Nephron progenitor cell (in vitro differentiated cells): ENCODE data around the gene MISP3.

Source experiments
- DNase-seq: peaks from one replicate; pipeline ENCODE4 v3.0.0; 2021
- H3K27ac Mint-ChIP-seq: 2 replicates; pipeline ENCODE4 v1.8.0; 2021; ENCODE audit warnings: mild to moderate bottlenecking, moderate library complexity, mixed read lengths
- H3K27me3 Mint-ChIP-seq: 2 replicates; pipeline ENCODE4 v1.8.0; 2021; ENCODE audit warnings: mild to moderate bottlenecking, low read depth, mixed read lengths; ENCODE audit not compliant: poor library complexity
- H3K36me3 Mint-ChIP-seq: 2 replicates; pipeline ENCODE4 v1.8.0; 2021; ENCODE audit warnings: low read depth, mixed read lengths
- H3K4me1 Mint-ChIP-seq: 2 replicates; pipeline ENCODE4 v1.8.0; 2021; ENCODE audit warnings: mixed read lengths
- H3K4me3 Mint-ChIP-seq: 2 replicates; pipeline ENCODE4 v1.8.0; 2021; ENCODE audit warnings: mild to moderate bottlenecking, moderate library complexity, mixed read lengths
- H3K9me3 Mint-ChIP-seq: 2 replicates; pipeline ENCODE4 v1.8.0; 2021; ENCODE audit warnings: mild to moderate bottlenecking, moderate library complexity, mixed read lengths
- TF ChIP-seq, protein P1 (sequence below): fragments of 200-600 bp; sonication (generic); IDR thresholded peaks from 2 replicates; pipeline ENCODE4 v1.5.0; 2021; ENCODE audit warnings: antibody characterized with exemption

MISP3 gene

DNA sequence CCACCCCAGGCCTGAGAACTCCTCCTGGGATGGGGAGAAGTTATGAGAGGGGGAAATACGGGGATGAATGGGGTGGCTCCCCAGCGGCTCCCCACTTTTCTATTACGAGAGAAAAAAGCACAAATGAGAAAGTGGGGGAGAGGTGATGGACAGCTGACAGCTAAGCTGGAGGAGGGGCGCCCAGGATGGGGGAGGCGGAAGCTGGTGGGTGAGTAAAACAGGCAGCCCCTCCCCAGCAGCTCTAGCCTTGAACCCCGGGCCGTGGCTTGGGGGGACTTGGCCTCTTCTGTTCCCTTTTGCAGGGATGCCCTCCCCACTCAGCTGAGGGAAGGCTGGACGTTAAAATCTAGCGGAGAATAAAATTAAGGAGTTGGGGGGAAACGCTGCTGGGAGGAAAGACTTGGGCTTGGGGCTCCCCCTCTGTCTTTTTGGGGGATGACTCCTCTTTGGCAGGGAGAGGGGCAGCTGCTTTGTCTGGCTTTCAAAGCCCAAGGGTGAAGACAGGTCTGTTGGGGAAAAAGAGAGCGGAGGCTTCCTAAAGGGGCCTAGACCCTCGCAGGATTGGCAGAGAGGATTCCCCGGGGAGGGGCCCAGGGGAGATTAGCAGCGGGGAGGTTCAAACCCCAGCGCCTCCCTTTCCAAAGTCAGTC, 19.4 kb downstream of the MISP3 start:
- H3K4me3 Mint-ChIP-seq, result peak overlapping the region; percentile 95
- TF ChIP-seq, protein P1, sequence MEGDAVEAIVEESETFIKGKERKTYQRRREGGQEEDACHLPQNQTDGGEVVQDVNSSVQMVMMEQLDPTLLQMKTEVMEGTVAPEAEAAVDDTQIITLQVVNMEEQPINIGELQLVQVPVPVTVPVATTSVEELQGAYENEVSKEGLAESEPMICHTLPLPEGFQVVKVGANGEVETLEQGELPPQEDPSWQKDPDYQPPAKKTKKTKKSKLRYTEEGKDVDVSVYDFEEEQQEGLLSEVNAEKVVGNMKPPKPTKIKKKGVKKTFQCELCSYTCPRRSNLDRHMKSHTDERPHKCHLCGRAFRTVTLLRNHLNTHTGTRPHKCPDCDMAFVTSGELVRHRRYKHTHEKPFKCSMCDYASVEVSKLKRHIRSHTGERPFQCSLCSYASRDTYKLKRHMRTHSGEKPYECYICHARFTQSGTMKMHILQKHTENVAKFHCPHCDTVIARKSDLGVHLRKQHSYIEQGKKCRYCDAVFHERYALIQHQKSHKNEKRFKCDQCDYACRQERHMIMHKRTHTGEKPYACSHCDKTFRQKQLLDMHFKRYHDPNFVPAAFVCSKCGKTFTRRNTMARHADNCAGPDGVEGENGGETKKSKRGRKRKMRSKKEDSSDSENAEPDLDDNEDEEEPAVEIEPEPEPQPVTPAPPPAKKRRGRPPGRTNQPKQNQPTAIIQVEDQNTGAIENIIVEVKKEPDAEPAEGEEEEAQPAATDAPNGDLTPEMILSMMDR, result no peak
- H3K27ac Mint-ChIP-seq, result no peak overlapping the region
- DNase-seq, result no peak
- peaks cover 23% of the 10 kb centered on the region for H3K9me3 Mint-ChIP-seq
- H3K4me1 Mint-ChIP-seq, result peaks cover 25% of the 10 kb centered on the region
- peaks cover 52% of the 10 kb centered on the region for H3K36me3 Mint-ChIP-seq
- H3K27me3 Mint-ChIP-seq, result peaks cover 9% of the 10 kb centered on the region

DNA sequence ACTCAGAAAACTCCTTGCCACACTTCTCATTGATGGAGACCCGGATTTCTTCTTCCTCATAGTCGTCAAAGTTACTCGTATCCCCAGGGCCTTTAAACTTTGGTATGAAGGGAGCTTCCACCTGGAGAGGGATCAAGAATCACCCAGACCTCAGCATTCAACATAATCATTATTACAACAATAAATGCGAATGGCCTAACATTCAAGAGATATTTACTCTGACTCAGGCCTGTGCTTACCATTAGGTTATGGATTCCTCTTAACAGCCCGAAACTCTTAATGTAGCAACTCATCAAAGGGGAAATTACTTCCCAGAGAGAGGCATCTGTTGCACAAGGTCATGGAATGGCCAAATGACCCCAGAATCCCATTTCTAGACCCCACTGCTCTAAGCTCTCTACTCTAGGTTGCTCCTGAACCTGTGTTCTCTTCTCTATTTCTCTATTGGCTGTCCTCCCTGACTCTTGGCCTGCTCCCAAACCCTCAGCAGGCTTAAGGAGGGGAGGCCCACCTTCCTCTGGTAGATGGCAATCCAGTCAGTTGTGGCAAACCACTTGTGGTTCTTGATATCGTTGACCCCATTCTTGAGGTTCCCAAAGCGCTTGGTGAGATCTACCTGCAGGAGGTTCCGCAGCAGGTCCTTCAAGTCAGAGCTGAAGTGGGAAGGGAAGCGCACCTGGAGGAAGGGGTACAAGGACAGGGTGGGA, 20.7 kb downstream of the MISP3 start:
- Mint-ChIP-seq H3K36me3 (peaks cover 52% of the 10 kb centered on the region), H3K27me3 (peaks cover 10% of the 10 kb centered on the region), H3K9me3 (peaks cover 23% of the 10 kb centered on the region), H3K4me3 (peak overlapping the region; percentile 36), H3K27ac (no peak overlapping the region), H3K4me1 (peaks cover 21% of the 10 kb centered on the region)
- TF ChIP-seq, protein P1, result no peak
- no peak for DNase-seq

- DNase-seq, result no peak
- Mint-ChIP-seq H3K4me3 (no peak overlapping the region), H3K27me3 (peaks cover 5% of the 10 kb centered on the region), H3K4me1 (peaks cover 10% of the 10 kb centered on the region), H3K9me3 (peaks cover 23% of the 10 kb centered on the region), H3K36me3 (peaks cover 41% of the 10 kb centered on the region), H3K27ac (no peak overlapping the region)
- TF ChIP-seq, protein P1, result no peak
Observed at GRCh38 chr19:14094854-14095253, 22.3 kb downstream of the MISP3 start.

- Mint-ChIP-seq H3K36me3 (peaks cover 47% of the 10 kb centered on the region), H3K9me3 (peaks cover 23% of the 10 kb centered on the region), H3K4me1 (peaks cover 8% of the 10 kb centered on the region), H3K4me3 (no peak overlapping the region), H3K27me3 (peaks cover 3% of the 10 kb centered on the region), H3K27ac (peak overlapping the region; percentile 70)
- TF ChIP-seq, protein P1, result no peak
- DNase-seq, result no peak
Observed at GRCh38 chr19:14096272-14096992, 23.8 kb downstream of the MISP3 start.

GRCh38 chr19:14097532-14098151, 25.1 kb downstream of the MISP3 start:
- Mint-ChIP-seq H3K27me3 (peaks cover 2% of the 10 kb centered on the region), H3K36me3 (peaks cover 47% of the 10 kb centered on the region), H3K27ac (peak overlapping the region; percentile 70), H3K4me3 (no peak overlapping the region), H3K4me1 (no peaks in the 10 kb centered on the region), H3K9me3 (peaks cover 23% of the 10 kb centered on the region)
- TF ChIP-seq, protein P1, result no peak
- DNase-seq, result no peak
